Measurements from ENCODE around the gene LAMA2.

DNA sequence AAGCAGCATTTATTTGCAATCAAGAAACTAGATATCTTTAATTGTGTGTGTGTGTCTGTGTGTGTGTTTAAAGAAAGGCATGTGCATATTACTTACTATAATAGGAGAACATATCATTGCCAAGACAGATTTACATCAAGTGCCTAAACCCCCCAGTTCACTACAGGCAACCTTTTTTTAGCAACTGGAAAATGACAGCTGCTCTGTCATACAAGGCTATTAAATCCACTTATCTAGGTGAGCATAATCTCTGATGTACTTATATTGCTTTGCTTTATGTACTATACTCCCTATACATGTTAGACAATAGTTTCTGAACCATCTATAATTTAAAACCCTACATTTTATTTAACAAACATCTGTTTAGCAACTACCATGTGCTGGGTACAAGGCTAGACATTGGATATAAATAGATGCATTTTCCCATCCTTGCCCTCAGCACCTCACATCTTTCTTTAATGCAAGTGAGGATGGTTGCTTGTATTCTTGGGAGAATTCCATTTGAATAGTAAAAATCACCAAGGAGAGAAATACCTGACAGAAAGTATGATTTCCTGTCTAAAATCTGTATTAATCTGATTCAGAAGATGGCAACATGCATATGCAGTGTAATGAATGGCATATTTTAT lies 398.3 kb downstream of the LAMA2 start:
- TF ChIP-seq SP2 (IDR thresholded peaks at IDR 0.05; ENCODE audit: low read length), result no peak
- TF ChIP-seq, protein P1, sequence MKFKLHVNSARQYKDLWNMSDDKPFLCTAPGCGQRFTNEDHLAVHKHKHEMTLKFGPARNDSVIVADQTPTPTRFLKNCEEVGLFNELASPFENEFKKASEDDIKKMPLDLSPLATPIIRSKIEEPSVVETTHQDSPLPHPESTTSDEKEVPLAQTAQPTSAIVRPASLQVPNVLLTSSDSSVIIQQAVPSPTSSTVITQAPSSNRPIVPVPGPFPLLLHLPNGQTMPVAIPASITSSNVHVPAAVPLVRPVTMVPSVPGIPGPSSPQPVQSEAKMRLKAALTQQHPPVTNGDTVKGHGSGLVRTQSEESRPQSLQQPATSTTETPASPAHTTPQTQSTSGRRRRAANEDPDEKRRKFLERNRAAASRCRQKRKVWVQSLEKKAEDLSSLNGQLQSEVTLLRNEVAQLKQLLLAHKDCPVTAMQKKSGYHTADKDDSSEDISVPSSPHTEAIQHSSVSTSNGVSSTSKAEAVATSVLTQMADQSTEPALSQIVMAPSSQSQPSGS (IDR thresholded peaks at IDR 0.05; ENCODE audit: low read length), result no peak
- TF ChIP-seq YY1 (IDR thresholded peaks at IDR 0.05; ENCODE audit: low read depth, low read length), result no peak
